ENCODE results near the gene TRABD2B. TPM values are rescaled to one million over a fixed set of nuclear protein-coding genes. Genes with fewer than 3 reads are reported as not detected.

TRABD2B gene
- total RNA-seq, 1 donor from 2014 or later, result 0.89 TPM

GRCh38 chr1:48019714-48020315 is 22.6 kb upstream of the TRABD2B start:
- Mint-ChIP-seq H3K4me3 (ENCODE audit: unreplicated experiment) (no peak overlapping the region), H3K4me1 (ENCODE audit: low read depth, unreplicated experiment) (peaks cover 24% of the 10 kb centered on the region), H3K36me3 (ENCODE audit: low read depth, unreplicated experiment) (no peaks in the 10 kb centered on the region), H3K9me3 (ENCODE audit: unreplicated experiment) (no peaks in the 10 kb centered on the region), H3K27me3 (ENCODE audit: low read depth, unreplicated experiment) (peaks cover 17% of the 10 kb centered on the region), H3K27ac (ENCODE audit: unreplicated experiment) (no peak overlapping the region)
- no peak overlapping the region for H3K27ac ChIP-seq (ENCODE audit: low read depth, low read length)
- no peak overlapping the region for H3K4me2 ChIP-seq (ENCODE audit: low read length)
- H4K20me1 ChIP-seq (ENCODE audit: insufficient read depth, low read length), result no peaks in the 10 kb centered on the region
- H2AFZ ChIP-seq (ENCODE audit: low read depth, low read length), result no peak overlapping the region
- DNase-seq (ENCODE audit: low read depth) (no peak), FAIRE-seq (no peak)
- no peak for TF ChIP-seq EZH2 (IDR thresholded peaks at IDR 0.05; ENCODE audit: insufficient read depth, low read length)
- no peak for TF ChIP-seq CTCF (IDR thresholded peaks at IDR 0.05; ENCODE audit: insufficient read depth, low read depth, low read length)
- no peaks in the 10 kb centered on the region for H3K79me2 ChIP-seq (ENCODE audit: insufficient read depth, low read length)
- no peaks in the 10 kb centered on the region for H3K27me3 ChIP-seq (ENCODE audit: insufficient read depth, low read length)
- H3K4me1 ChIP-seq (ENCODE audit: insufficient read depth, low read length), result no peaks in the 10 kb centered on the region
- H3K9ac ChIP-seq (ENCODE audit: low read length), result no peak overlapping the region
- no peak overlapping the region for H3K4me3 ChIP-seq (ENCODE audit: insufficient read depth, low read depth, low read length)
- H3K36me3 ChIP-seq (ENCODE audit: insufficient read depth, low read length), result no peaks in the 10 kb centered on the region
- H3K9me3 ChIP-seq (ENCODE audit: insufficient read depth, low read depth, low read length), result no peaks in the 10 kb centered on the region

- H3K4me1 ChIP-seq (ENCODE audit: insufficient read depth, low read length), result no peaks in the 10 kb centered on the region
- DNase-seq (ENCODE audit: low read depth), result no peak
- no peak overlapping the region for H3K4me3 ChIP-seq (ENCODE audit: insufficient read depth, low read depth, low read length)
- peak overlapping the region; percentile 65 for H3K27ac Mint-ChIP-seq (ENCODE audit: unreplicated experiment)
- H3K27ac ChIP-seq (ENCODE audit: low read depth, low read length), result no peak overlapping the region
- H3K27me3 ChIP-seq (ENCODE audit: insufficient read depth, low read length), result no peaks in the 10 kb centered on the region
- H4K20me1 ChIP-seq (ENCODE audit: insufficient read depth, low read length), result no peaks in the 10 kb centered on the region
- no peaks in the 10 kb centered on the region for H3K9me3 ChIP-seq (ENCODE audit: insufficient read depth, low read depth, low read length)
- no peak overlapping the region for H3K4me2 ChIP-seq (ENCODE audit: low read length)
- no peak overlapping the region for H3K9ac ChIP-seq (ENCODE audit: low read length)
- peaks cover 19% of the 10 kb centered on the region for H3K27me3 Mint-ChIP-seq (ENCODE audit: low read depth, unreplicated experiment)
- TF ChIP-seq EZH2 (IDR thresholded peaks at IDR 0.05; ENCODE audit: insufficient read depth, low read length) (no peak), CTCF (IDR thresholded peaks at IDR 0.05; ENCODE audit: insufficient read depth, low read depth, low read length) (no peak)
- no peaks in the 10 kb centered on the region for H3K9me3 Mint-ChIP-seq (ENCODE audit: unreplicated experiment)
- H3K4me3 Mint-ChIP-seq (ENCODE audit: unreplicated experiment), result no peak overlapping the region
- peaks cover 24% of the 10 kb centered on the region for H3K4me1 Mint-ChIP-seq (ENCODE audit: low read depth, unreplicated experiment)
- no peaks in the 10 kb centered on the region for H3K36me3 Mint-ChIP-seq (ENCODE audit: low read depth, unreplicated experiment)
- no peaks in the 10 kb centered on the region for H3K36me3 ChIP-seq (ENCODE audit: insufficient read depth, low read length)
- H2AFZ ChIP-seq (ENCODE audit: low read depth, low read length), result no peak overlapping the region
- no peak for FAIRE-seq
- H3K79me2 ChIP-seq (ENCODE audit: insufficient read depth, low read length), result no peaks in the 10 kb centered on the region
Measured at GRCh38 chr1:48018799-48019198, 21.6 kb upstream of the TRABD2B start.

GRCh38 chr1:48017716-48018115 is 20.5 kb upstream of the TRABD2B start:
- Histone ChIP-seq H3K4me3 (ENCODE audit: insufficient read depth, low read depth, low read length) (no peak overlapping the region), H3K27me3 (ENCODE audit: insufficient read depth, low read length) (no peaks in the 10 kb centered on the region), H3K79me2 (ENCODE audit: insufficient read depth, low read length) (no peaks in the 10 kb centered on the region), H3K36me3 (ENCODE audit: insufficient read depth, low read length) (no peaks in the 10 kb centered on the region), H3K9ac (ENCODE audit: low read length) (no peak overlapping the region), H3K4me1 (ENCODE audit: insufficient read depth, low read length) (no peaks in the 10 kb centered on the region), H3K4me2 (ENCODE audit: low read length) (no peak overlapping the region), H4K20me1 (ENCODE audit: insufficient read depth, low read length) (no peaks in the 10 kb centered on the region), H3K9me3 (ENCODE audit: insufficient read depth, low read depth, low read length) (no peaks in the 10 kb centered on the region), H3K27ac (ENCODE audit: low read depth, low read length) (no peak overlapping the region), H2AFZ (ENCODE audit: low read depth, low read length) (no peak overlapping the region)
- H3K27me3 Mint-ChIP-seq (ENCODE audit: low read depth, unreplicated experiment), result peaks cover 19% of the 10 kb centered on the region
- DNase-seq (ENCODE audit: low read depth) (peak; percentile 41), FAIRE-seq (no peak)
- H3K36me3 Mint-ChIP-seq (ENCODE audit: low read depth, unreplicated experiment), result no peaks in the 10 kb centered on the region
- H3K27ac Mint-ChIP-seq (ENCODE audit: unreplicated experiment), result no peak overlapping the region
- no peak for TF ChIP-seq EZH2 (IDR thresholded peaks at IDR 0.05; ENCODE audit: insufficient read depth, low read length)
- H3K9me3 Mint-ChIP-seq (ENCODE audit: unreplicated experiment), result no peaks in the 10 kb centered on the region
- peaks cover 24% of the 10 kb centered on the region for H3K4me1 Mint-ChIP-seq (ENCODE audit: low read depth, unreplicated experiment)
- H3K4me3 Mint-ChIP-seq (ENCODE audit: unreplicated experiment), result no peak overlapping the region
